Gastroesophageal sphincter (tissue), 3 donors: ENCODE measurements around the gene TAS2R20.

Source experiments
- CTCF ChIP-seq, 4 experiments: fragments of 200-600 bp in 2 of 4; fragments of 450-650 bp in 2 of 4; sonication (generic) in 1 of 4; IDR thresholded peaks; one replicate each; pipeline ENCODE4 v1.5.1; 2017 to 2019; ENCODE audit warnings: antibody characterized with exemption in 4 of 4, mild to moderate bottlenecking in 2 of 4, moderate library complexity in 2 of 4
- POLR2AphosphoS5 ChIP-seq: sonication (generic); formaldehyde crosslinking; IDR thresholded peaks from one replicate; pipeline ENCODE4 v1.6.1; 2017; ENCODE audit warnings: antibody characterized with exemption

GRCh38 chr12:11016937-11017336, 18.8 kb upstream of the TAS2R20 start:
- TF ChIP-seq CTCF (IDR thresholded peaks at IDR 0.05) (no peak), POLR2AphosphoS5 (no peak)
